Measurements from ENCODE around the gene ALG14.
A peak's percentile ranks its signal among the peaks of the same experiment; 100 is the strongest.

Gene ALG14

DNA sequence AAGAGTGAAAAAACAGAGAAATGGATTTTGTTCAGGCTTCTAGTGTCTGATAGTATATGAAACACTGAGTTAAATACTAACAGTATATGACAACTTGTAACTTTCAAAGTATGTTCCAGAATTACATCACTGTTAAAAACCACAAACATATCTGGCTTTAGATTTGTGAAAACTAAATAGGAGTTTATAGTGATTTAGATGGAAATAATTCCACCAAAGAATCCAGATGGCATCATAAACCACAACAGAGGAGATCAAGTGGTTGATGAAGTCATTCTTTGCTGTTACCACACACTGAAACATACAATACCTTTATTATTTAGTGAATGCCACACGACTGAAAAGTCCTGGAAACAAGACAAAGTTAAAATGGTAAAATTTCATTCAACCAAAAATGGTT is 37.2 kb downstream of the ALG14 start (continued):
- TF ChIP-seq, protein P1, sequence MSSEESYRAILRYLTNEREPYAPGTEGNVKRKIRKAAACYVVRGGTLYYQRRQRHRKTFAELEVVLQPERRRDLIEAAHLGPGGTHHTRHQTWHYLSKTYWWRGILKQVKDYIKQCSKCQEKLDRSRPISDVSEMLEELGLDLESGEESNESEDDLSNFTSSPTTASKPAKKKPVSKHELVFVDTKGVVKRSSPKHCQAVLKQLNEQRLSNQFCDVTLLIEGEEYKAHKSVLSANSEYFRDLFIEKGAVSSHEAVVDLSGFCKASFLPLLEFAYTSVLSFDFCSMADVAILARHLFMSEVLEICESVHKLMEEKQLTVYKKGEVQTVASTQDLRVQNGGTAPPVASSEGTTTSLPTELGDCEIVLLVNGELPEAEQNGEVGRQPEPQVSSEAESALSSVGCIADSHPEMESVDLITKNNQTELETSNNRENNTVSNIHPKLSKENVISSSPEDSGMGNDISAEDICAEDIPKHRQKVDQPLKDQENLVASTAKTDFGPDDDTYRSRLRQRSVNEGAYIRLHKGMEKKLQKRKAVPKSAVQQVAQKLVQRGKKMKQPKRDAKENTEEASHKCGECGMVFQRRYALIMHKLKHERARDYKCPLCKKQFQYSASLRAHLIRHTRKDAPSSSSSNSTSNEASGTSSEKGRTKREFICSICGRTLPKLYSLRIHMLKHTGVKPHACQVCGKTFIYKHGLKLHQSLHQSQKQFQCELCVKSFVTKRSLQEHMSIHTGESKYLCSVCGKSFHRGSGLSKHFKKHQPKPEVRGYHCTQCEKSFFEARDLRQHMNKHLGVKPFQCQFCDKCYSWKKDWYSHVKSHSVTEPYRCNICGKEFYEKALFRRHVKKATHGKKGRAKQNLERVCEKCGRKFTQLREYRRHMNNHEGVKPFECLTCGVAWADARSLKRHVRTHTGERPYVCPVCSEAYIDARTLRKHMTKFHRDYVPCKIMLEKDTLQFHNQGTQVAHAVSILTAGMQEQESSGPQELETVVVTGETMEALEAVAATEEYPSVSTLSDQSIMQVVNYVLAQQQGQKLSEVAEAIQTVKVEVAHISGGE (tag by site-specific recombination; conservative IDR thresholded peaks at IDR 0.05; ENCODE audit: low read depth): no peak
- no peak for TF ChIP-seq ZSCAN16 (tag by site-specific recombination; IDR thresholded peaks at IDR 0.05)
- no peak for TF ChIP-seq ZNF391 (tag by site-specific recombination; IDR thresholded peaks at IDR 0.05; ENCODE audit: borderline replicate concordance, low read depth)
- TF ChIP-seq ZNF626 (tag by site-specific recombination; IDR thresholded peaks at IDR 0.05): no peak
- TF ChIP-seq ZNF184 (tag by site-specific recombination; IDR thresholded peaks at IDR 0.05): 0 out of 2 replicates have a peak, but pooled peaks have one; percentile 52
- TF ChIP-seq ZNF830 (tag by site-specific recombination; IDR thresholded peaks at IDR 0.05; ENCODE audit: low read depth): no peak
- TF ChIP-seq ZBTB7A (tag by site-specific recombination; IDR thresholded peaks at IDR 0.05; ENCODE audit: low read depth): no peak
- TF ChIP-seq WT1 (tag by site-specific recombination; IDR thresholded peaks at IDR 0.05): no peak
- no peak for TF ChIP-seq ZNF558 (tag by site-specific recombination; IDR thresholded peaks at IDR 0.05)
- TF ChIP-seq KLF8 (tag by site-specific recombination; IDR thresholded peaks at IDR 0.05): peak; percentile 7; the same call in 1 of the 2 replicates
- no peak for TF ChIP-seq ZNF132 (tag by site-specific recombination; IDR thresholded peaks at IDR 0.05; ENCODE audit: borderline replicate concordance)
- TF ChIP-seq KLF10 (tag by site-specific recombination; IDR thresholded peaks at IDR 0.05): no peak
- TF ChIP-seq FEZF1 (tag by site-specific recombination; IDR thresholded peaks at IDR 0.05): no peak; the same call in 1 of the 2 replicates
- no peak for TF ChIP-seq TCF7L2 (IDR thresholded peaks at IDR 0.05; ENCODE audit: borderline replicate concordance, low read depth, low read length)
- TF ChIP-seq, protein P2, sequence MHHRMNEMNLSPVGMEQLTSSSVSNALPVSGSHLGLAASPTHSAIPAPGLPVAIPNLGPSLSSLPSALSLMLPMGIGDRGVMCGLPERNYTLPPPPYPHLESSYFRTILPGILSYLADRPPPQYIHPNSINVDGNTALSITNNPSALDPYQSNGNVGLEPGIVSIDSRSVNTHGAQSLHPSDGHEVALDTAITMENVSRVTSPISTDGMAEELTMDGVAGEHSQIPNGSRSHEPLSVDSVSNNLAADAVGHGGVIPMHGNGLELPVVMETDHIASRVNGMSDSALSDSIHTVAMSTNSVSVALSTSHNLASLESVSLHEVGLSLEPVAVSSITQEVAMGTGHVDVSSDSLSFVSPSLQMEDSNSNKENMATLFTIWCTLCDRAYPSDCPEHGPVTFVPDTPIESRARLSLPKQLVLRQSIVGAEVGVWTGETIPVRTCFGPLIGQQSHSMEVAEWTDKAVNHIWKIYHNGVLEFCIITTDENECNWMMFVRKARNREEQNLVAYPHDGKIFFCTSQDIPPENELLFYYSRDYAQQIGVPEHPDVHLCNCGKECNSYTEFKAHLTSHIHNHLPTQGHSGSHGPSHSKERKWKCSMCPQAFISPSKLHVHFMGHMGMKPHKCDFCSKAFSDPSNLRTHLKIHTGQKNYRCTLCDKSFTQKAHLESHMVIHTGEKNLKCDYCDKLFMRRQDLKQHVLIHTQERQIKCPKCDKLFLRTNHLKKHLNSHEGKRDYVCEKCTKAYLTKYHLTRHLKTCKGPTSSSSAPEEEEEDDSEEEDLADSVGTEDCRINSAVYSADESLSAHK (tag by site-specific recombination; IDR thresholded peaks at IDR 0.05): no peak
- TF ChIP-seq MYNN (tag by site-specific recombination; IDR thresholded peaks at IDR 0.05; ENCODE audit: borderline replicate concordance): no peak
- TF ChIP-seq, protein P3, sequence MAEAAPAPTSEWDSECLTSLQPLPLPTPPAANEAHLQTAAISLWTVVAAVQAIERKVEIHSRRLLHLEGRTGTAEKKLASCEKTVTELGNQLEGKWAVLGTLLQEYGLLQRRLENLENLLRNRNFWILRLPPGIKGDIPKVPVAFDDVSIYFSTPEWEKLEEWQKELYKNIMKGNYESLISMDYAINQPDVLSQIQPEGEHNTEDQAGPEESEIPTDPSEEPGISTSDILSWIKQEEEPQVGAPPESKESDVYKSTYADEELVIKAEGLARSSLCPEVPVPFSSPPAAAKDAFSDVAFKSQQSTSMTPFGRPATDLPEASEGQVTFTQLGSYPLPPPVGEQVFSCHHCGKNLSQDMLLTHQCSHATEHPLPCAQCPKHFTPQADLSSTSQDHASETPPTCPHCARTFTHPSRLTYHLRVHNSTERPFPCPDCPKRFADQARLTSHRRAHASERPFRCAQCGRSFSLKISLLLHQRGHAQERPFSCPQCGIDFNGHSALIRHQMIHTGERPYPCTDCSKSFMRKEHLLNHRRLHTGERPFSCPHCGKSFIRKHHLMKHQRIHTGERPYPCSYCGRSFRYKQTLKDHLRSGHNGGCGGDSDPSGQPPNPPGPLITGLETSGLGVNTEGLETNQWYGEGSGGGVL (tag by site-specific recombination; IDR thresholded peaks at IDR 0.05): no peak
- TF ChIP-seq, protein P4, sequence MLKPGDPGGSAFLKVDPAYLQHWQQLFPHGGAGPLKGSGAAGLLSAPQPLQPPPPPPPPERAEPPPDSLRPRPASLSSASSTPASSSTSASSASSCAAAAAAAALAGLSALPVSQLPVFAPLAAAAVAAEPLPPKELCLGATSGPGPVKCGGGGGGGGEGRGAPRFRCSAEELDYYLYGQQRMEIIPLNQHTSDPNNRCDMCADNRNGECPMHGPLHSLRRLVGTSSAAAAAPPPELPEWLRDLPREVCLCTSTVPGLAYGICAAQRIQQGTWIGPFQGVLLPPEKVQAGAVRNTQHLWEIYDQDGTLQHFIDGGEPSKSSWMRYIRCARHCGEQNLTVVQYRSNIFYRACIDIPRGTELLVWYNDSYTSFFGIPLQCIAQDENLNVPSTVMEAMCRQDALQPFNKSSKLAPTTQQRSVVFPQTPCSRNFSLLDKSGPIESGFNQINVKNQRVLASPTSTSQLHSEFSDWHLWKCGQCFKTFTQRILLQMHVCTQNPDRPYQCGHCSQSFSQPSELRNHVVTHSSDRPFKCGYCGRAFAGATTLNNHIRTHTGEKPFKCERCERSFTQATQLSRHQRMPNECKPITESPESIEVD (tag by site-specific recombination; IDR thresholded peaks at IDR 0.05): peak; percentile 83
- no peak for TF ChIP-seq ZNF112 (tag by site-specific recombination; IDR thresholded peaks at IDR 0.05)
- TF ChIP-seq ZNF211 (tag by site-specific recombination; IDR thresholded peaks at IDR 0.05; ENCODE audit: low read depth): no peak
- TF ChIP-seq ZNF660 (tag by site-specific recombination; IDR thresholded peaks at IDR 0.05): peak; percentile 64; the same call in 1 of the 2 replicates
- no peak for TF ChIP-seq EGR2 (tag by site-specific recombination; IDR thresholded peaks at IDR 0.05; ENCODE audit: low read depth)
- no peak for TF ChIP-seq BCL11A (tag by site-specific recombination; IDR thresholded peaks at IDR 0.05; ENCODE audit: low read depth)
- no peak for TF ChIP-seq ZNF600 (tag by site-specific recombination; IDR thresholded peaks at IDR 0.05)
- no peak for TF ChIP-seq ZNF341 (tag by site-specific recombination; IDR thresholded peaks at IDR 0.05; ENCODE audit: low read depth)
- no peak for TF ChIP-seq ZNF10 (tag by site-specific recombination; IDR thresholded peaks at IDR 0.05)
- TF ChIP-seq ZNF610 (tag by site-specific recombination; IDR thresholded peaks at IDR 0.05; ENCODE audit: borderline replicate concordance): no peak
- TF ChIP-seq ZNF473 (tag by site-specific recombination; IDR thresholded peaks at IDR 0.05): no peak
- TF ChIP-seq, protein P5, sequence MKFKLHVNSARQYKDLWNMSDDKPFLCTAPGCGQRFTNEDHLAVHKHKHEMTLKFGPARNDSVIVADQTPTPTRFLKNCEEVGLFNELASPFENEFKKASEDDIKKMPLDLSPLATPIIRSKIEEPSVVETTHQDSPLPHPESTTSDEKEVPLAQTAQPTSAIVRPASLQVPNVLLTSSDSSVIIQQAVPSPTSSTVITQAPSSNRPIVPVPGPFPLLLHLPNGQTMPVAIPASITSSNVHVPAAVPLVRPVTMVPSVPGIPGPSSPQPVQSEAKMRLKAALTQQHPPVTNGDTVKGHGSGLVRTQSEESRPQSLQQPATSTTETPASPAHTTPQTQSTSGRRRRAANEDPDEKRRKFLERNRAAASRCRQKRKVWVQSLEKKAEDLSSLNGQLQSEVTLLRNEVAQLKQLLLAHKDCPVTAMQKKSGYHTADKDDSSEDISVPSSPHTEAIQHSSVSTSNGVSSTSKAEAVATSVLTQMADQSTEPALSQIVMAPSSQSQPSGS (tag by site-specific recombination; IDR thresholded peaks at IDR 0.05; ENCODE audit: low read depth): peak; percentile 68; the same call in 1 of the 2 replicates
- no peak for TF ChIP-seq ZNF664 (tag by site-specific recombination; IDR thresholded peaks at IDR 0.05)
- TF ChIP-seq ZNF596 (tag by site-specific recombination; IDR thresholded peaks at IDR 0.05): no peak

All from HEK293 (cell line).